GM23338 (cell line): Measurements from ENCODE around the gene YBX1.

Experiments used
- CREB1 ChIP-seq: fragments of 250-450 bp; sonication (Bioruptor Pico); IDR thresholded peaks from 2 replicates; pipeline ENCODE4 v1.5.0; 2020; ENCODE audit warnings: low read depth, mild to moderate bottlenecking, moderate library complexity
- EZH2 ChIP-seq: fragments of 200-600 bp; sonication (generic); IDR thresholded peaks from one replicate; pipeline ENCODE4 v1.8.0; 2017; ENCODE audit warnings: antibody characterized with exemption, mild to moderate bottlenecking, low read depth; ENCODE audit not compliant: unreplicated experiment
- EZH2phosphoT487 ChIP-seq: fragments of 200-600 bp; sonication (generic); IDR thresholded peaks from one replicate; pipeline ENCODE4 v1.8.1; 2018; ENCODE audit warnings: antibody characterized with exemption; ENCODE audit not compliant: unreplicated experiment
- JUNB ChIP-seq: IDR thresholded peaks from one replicate; pipeline ENCODE4 v1.6.1; 2016; ENCODE audit warnings: antibody characterized with exemption; ENCODE audit not compliant: unreplicated experiment
- NANOG ChIP-seq: IDR thresholded peaks from 2 replicates; pipeline ENCODE4 v1.6.1; 2016; ENCODE audit warnings: antibody characterized with exemption, borderline replicate concordance
- POLR2AphosphoS5 ChIP-seq: IDR thresholded peaks from 2 replicates; pipeline ENCODE4 v1.6.1; 2016; ENCODE audit warnings: antibody characterized with exemption, low read depth
- STAT1 ChIP-seq: IDR thresholded peaks from one replicate; pipeline ENCODE4 v1.6.1; 2016; ENCODE audit warnings: antibody characterized with exemption; ENCODE audit not compliant: unreplicated experiment
- ZNF114 ChIP-seq: fragments of 250-450 bp; sonication (Bioruptor Pico); IDR thresholded peaks from 2 replicates; pipeline ENCODE4 v1.5.0; 2020; ENCODE audit warnings: mild to moderate bottlenecking, moderate library complexity
- ZNF331 ChIP-seq: fragments of 250-450 bp; sonication (Bioruptor Pico); IDR thresholded peaks from 2 replicates; pipeline ENCODE4 v1.5.0; 2020; ENCODE audit warnings: low read depth, mild to moderate bottlenecking, moderate library complexity
- TF ChIP-seq, protein P1 (sequence below), 2 experiments: fragments of 200-600 bp in 1 of 2; sonication (generic) in 1 of 2; conservative IDR thresholded peaks; 2 replicates each; pipeline versions ENCODE4 v1.5.1 to v1.6.1; 2016 to 2017; ENCODE audit warnings: antibody characterized with exemption in 2 of 2, low read depth in 2 of 2, mild to moderate bottlenecking in 2 of 2, moderate library complexity in 1 of 2
- TF ChIP-seq, protein P2 (sequence below): IDR thresholded peaks from one replicate; pipeline ENCODE4 v1.6.1; 2018; ENCODE audit warnings: antibody characterized with exemption; ENCODE audit not compliant: unreplicated experiment

DNA sequence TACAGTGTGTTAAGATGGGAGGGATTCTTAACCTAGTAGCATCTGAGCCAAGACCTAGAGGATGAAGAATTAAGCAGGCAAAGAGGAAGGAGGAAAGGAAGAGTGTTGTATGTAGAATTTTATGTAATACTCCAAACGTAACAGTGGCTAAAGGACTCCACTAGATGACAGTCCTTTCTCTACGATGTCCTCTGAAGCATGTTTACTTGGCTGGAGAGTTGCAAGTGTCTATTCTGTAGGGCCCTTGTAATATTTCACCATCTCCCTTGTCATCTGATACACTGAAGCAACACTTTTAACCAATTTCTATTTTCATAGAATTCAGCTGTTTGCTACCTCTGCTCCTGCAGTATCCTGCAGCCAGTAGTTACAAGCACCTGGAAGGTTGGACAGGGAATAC is 2.2 kb upstream of the YBX1 start:
- TF ChIP-seq, protein P1, sequence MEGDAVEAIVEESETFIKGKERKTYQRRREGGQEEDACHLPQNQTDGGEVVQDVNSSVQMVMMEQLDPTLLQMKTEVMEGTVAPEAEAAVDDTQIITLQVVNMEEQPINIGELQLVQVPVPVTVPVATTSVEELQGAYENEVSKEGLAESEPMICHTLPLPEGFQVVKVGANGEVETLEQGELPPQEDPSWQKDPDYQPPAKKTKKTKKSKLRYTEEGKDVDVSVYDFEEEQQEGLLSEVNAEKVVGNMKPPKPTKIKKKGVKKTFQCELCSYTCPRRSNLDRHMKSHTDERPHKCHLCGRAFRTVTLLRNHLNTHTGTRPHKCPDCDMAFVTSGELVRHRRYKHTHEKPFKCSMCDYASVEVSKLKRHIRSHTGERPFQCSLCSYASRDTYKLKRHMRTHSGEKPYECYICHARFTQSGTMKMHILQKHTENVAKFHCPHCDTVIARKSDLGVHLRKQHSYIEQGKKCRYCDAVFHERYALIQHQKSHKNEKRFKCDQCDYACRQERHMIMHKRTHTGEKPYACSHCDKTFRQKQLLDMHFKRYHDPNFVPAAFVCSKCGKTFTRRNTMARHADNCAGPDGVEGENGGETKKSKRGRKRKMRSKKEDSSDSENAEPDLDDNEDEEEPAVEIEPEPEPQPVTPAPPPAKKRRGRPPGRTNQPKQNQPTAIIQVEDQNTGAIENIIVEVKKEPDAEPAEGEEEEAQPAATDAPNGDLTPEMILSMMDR (conservative IDR thresholded peaks at IDR 0.05; ENCODE audit: low read depth in 2 of 2): no peak
- TF ChIP-seq EZH2: no peak
- no peak for TF ChIP-seq POLR2AphosphoS5
- TF ChIP-seq, protein P2, sequence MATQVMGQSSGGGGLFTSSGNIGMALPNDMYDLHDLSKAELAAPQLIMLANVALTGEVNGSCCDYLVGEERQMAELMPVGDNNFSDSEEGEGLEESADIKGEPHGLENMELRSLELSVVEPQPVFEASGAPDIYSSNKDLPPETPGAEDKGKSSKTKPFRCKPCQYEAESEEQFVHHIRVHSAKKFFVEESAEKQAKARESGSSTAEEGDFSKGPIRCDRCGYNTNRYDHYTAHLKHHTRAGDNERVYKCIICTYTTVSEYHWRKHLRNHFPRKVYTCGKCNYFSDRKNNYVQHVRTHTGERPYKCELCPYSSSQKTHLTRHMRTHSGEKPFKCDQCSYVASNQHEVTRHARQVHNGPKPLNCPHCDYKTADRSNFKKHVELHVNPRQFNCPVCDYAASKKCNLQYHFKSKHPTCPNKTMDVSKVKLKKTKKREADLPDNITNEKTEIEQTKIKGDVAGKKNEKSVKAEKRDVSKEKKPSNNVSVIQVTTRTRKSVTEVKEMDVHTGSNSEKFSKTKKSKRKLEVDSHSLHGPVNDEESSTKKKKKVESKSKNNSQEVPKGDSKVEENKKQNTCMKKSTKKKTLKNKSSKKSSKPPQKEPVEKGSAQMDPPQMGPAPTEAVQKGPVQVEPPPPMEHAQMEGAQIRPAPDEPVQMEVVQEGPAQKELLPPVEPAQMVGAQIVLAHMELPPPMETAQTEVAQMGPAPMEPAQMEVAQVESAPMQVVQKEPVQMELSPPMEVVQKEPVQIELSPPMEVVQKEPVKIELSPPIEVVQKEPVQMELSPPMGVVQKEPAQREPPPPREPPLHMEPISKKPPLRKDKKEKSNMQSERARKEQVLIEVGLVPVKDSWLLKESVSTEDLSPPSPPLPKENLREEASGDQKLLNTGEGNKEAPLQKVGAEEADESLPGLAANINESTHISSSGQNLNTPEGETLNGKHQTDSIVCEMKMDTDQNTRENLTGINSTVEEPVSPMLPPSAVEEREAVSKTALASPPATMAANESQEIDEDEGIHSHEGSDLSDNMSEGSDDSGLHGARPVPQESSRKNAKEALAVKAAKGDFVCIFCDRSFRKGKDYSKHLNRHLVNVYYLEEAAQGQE: no peak
- no peak for TF ChIP-seq EZH2phosphoT487
- no peak for TF ChIP-seq JUNB
- TF ChIP-seq STAT1: no peak
- TF ChIP-seq CREB1 (CRISPR knock-in tag): no peak
- no peak for TF ChIP-seq NANOG
- no peak for TF ChIP-seq ZNF114 (CRISPR knock-in tag)
- TF ChIP-seq ZNF331 (CRISPR knock-in tag): no peak
